Fibroblast of lung (primary cell): ENCODE data around the gene RIN3. TPM values are rescaled to one million over a fixed set of nuclear protein-coding genes. Genes with fewer than 3 reads are reported as not detected.
"Not testable (repeated sequence)": the region's sequence is repeated elsewhere in the genome, so short reads cannot be mapped to it uniquely, and the experiment has no call there.

Experiments
- DNase-seq, 2 donors: peaks; one replicate each; pipeline versions ENCODE4 v3.0.0 to v3.0.0-alpha.2; 2010; ENCODE audit warnings: low read depth in 2 of 2
- H2AFZ ChIP-seq: 2 replicates; pipeline ENCODE4 v1.5.1; 2012; ENCODE audit warnings: low read length, control low read depth, inconsistent platforms
- H3K27ac ChIP-seq: 2 replicates; pipeline ENCODE4 v1.5.1; 2011; ENCODE audit warnings: low read length, control low read depth; ENCODE audit not compliant: insufficient read depth
- H3K27me3 ChIP-seq: 2 replicates; pipeline ENCODE4 v1.5.1; 2011; ENCODE audit warnings: mild to moderate bottlenecking, low read length; ENCODE audit not compliant: control insufficient read depth, insufficient read depth
- H3K36me3 ChIP-seq: 2 replicates; pipeline ENCODE4 v1.5.1; 2011; ENCODE audit warnings: low read length; ENCODE audit not compliant: control insufficient read depth, insufficient read depth
- H3K4me1 ChIP-seq: 2 replicates; pipeline ENCODE4 v1.5.1; 2011; ENCODE audit warnings: low read length; ENCODE audit not compliant: control insufficient read depth, insufficient read depth; ENCODE audit errors: extremely low read depth
- H3K4me2 ChIP-seq: 2 replicates; pipeline ENCODE4 v1.5.1; 2011; ENCODE audit warnings: low read length, control low read depth; ENCODE audit not compliant: insufficient read depth; ENCODE audit errors: extremely low read depth
- H3K4me3 ChIP-seq, 4 experiments: fragments of 200-600 bp in 1 of 4; sonication (generic) in 1 of 4; replicated peaks in 1 of 4; 2 replicates each; pipeline ENCODE4 v1.5.1; 2011 to 2016; ENCODE audit warnings: low read length in 4 of 4, low read depth in 3 of 4, mild to moderate bottlenecking in 3 of 4, control low read depth in 2 of 4, inconsistent platforms in 1 of 4, mixed read lengths in 1 of 4; ENCODE audit not compliant: insufficient read depth in 1 of 4; ENCODE audit errors: control extremely low read depth in 1 of 4
- H3K79me2 ChIP-seq: 2 replicates; pipeline ENCODE4 v1.5.1; 2012; ENCODE audit warnings: mild to moderate bottlenecking, low read length, inconsistent platforms; ENCODE audit not compliant: control insufficient read depth, insufficient read depth
- H3K9ac ChIP-seq: 2 replicates; pipeline ENCODE4 v1.5.1; 2011; ENCODE audit warnings: mild to moderate bottlenecking, low read length, control low read depth; ENCODE audit not compliant: insufficient read depth
- H3K9me3 ChIP-seq: 2 replicates; pipeline ENCODE4 v1.5.1; 2012; ENCODE audit warnings: low read depth, low read length; ENCODE audit not compliant: control insufficient read depth, insufficient read depth
- H4K20me1 ChIP-seq: 2 replicates; pipeline ENCODE4 v1.5.1; 2011; ENCODE audit warnings: low read length; ENCODE audit not compliant: control insufficient read depth, insufficient read depth; ENCODE audit errors: extremely low read depth
- EZH2 ChIP-seq: IDR thresholded peaks from 2 replicates; pipeline ENCODE4 v1.5.1; 2012; ENCODE audit warnings: low read length, control low read depth, mild to moderate bottlenecking; ENCODE audit errors: missing control alignments
- polyA plus RNA-seq, 2 donors: library from polyadenylated mRNA; depleted of rRNA in 1 of 2; stranded (reverse) in 1 of 2; unstranded in 1 of 2; fragments of >200 nt; gene quantifications; 2 replicates each; pipeline ENCODE4 v1.2.1, GENCODE V29; 2011 to 2012; ENCODE audit warnings: missing spikeins in 1 of 2
- total RNA-seq: library from RNA; depleted of rRNA; stranded (reverse); fragments of >200 nt; gene quantifications from 2 replicates; pipeline ENCODE4 v1.2.1, GENCODE V29; 2014
- TF ChIP-seq, protein P1 (sequence below), 2 donors: IDR thresholded peaks in 1 of 2; conservative IDR thresholded peaks in 1 of 2; 1 replicate in 1 of 2; 2 replicates in 1 of 2; pipeline ENCODE4 v1.5.1; 2011 to 2012; ENCODE audit warnings: low read length in 2 of 2, control low read depth in 1 of 2, inconsistent platforms in 1 of 2, low read depth in 1 of 2, mild to moderate bottlenecking in 1 of 2

RIN3 gene
- total and polyA plus RNA-seq, 2 donors (not counting 1 experiment from before 2014, with no cell fraction given) = 8.9 to 9.2 TPM

DNA sequence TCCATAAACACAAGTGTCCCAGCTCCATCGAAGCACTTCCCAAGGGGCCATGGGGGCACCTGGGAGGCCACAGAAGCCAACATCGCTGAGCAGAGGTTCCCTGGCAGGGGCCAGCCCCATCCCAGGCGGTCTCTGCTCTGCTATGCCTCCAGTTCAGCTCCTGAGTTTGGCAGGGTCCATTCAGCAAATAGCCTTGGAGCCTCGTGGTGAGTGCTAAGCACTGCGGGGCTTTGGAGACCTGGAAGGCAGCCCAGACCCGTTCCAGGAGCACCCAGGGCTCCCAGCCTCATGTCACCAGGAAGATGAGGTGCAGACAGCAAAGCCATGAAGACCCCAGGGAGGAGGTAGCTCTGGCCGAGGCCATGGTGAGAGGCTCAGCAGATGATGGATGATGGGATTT lies 125.3 kb downstream of the RIN3 start:
- H3K4me1 ChIP-seq = peaks cover 2% of the 10 kb centered on the region
- TF ChIP-seq EZH2 = no peak
- TF ChIP-seq, protein P1, sequence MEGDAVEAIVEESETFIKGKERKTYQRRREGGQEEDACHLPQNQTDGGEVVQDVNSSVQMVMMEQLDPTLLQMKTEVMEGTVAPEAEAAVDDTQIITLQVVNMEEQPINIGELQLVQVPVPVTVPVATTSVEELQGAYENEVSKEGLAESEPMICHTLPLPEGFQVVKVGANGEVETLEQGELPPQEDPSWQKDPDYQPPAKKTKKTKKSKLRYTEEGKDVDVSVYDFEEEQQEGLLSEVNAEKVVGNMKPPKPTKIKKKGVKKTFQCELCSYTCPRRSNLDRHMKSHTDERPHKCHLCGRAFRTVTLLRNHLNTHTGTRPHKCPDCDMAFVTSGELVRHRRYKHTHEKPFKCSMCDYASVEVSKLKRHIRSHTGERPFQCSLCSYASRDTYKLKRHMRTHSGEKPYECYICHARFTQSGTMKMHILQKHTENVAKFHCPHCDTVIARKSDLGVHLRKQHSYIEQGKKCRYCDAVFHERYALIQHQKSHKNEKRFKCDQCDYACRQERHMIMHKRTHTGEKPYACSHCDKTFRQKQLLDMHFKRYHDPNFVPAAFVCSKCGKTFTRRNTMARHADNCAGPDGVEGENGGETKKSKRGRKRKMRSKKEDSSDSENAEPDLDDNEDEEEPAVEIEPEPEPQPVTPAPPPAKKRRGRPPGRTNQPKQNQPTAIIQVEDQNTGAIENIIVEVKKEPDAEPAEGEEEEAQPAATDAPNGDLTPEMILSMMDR (conservative IDR thresholded peaks at IDR 0.05 in 1 of 2, IDR thresholded peaks at IDR 0.05 in 1 of 2; ENCODE audit: low read depth in 1 of 2, low read length in 2 of 2) = no peak
- DNase-seq = no peak
- H3K36me3 ChIP-seq = no peaks in the 10 kb centered on the region
- no peak overlapping the region for H3K27ac ChIP-seq
- H2AFZ ChIP-seq = no peak overlapping the region
- no peaks in the 10 kb centered on the region for H3K79me2 ChIP-seq
- no peaks in the 10 kb centered on the region for H4K20me1 ChIP-seq
- H3K9ac ChIP-seq = no peak overlapping the region
- H3K9me3 ChIP-seq = no peaks in the 10 kb centered on the region
- no peak overlapping the region for H3K4me2 ChIP-seq
- H3K27me3 ChIP-seq = no peaks in the 10 kb centered on the region
- no peak overlapping the region for H3K4me3 ChIP-seq

DNA sequence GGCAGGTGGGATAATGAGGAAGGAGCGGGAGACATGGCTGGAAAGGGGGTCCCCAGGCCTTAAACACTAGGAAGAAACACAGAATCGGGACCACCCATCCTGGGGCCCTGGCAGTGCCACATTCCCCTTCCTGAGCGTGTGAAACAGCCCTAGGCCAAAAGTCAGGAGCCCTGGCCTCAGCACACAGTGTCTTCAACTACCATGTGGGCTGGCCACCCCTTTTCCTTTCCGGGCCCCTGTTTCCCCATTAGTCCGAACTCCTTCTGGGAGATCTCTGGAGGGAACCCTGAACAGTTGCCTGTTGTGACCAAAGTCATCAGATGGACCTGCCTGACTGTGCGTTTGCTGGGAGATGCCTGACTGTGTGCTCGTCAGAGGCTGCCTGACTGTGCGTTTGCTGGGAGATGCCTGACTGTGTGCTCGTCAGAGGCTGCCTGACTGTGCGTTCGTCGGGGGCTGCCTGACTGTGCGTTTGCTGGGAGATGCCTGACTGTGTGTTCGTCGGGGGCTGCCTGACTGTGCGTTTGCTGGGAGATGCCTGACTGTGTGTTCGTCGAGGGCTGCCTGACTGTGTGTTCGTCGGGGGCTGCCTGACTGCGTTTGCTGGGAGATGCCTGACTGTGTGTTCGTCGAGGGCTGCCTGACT lies 126.0 kb downstream of the RIN3 start:
- H3K9ac ChIP-seq, H3K36me3 ChIP-seq, DNase-seq, H3K27me3 ChIP-seq, H3K9me3 ChIP-seq, H3K27ac ChIP-seq, H3K4me3 ChIP-seq, H3K4me1 ChIP-seq, H2AFZ ChIP-seq, H3K79me2 ChIP-seq, H3K4me2 ChIP-seq, H4K20me1 ChIP-seq: not testable (repeated sequence)

DNA sequence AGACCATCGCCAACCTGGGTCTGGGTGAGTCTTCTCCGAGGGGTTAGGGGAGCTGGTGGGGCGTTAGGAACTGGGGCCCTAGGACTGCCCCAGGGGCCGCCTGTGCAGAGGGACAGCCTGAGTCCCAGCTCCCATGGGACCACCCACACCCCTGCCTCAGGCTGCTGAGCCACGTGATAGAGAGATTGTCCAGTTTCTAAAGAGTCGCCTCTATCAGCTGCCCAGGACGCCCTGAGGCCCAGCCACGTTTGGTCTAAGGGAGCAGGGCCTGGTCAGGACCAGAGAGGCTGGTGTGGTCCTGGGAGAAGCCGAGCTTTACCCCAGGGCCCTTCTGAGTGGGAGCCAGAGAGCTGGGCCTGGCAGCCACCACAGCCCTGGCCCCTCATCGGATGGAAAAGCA lies 127.7 kb downstream of the RIN3 start:
- no peaks in the 10 kb centered on the region for H3K9me3 ChIP-seq
- H3K4me2 ChIP-seq = no peak overlapping the region
- no peak overlapping the region for H2AFZ ChIP-seq
- peaks cover 10% of the 10 kb centered on the region for H3K4me1 ChIP-seq
- no peaks in the 10 kb centered on the region for H3K27me3 ChIP-seq
- no peaks in the 10 kb centered on the region for H3K79me2 ChIP-seq
- TF ChIP-seq EZH2 = no peak
- TF ChIP-seq, protein P1 (conservative IDR thresholded peaks at IDR 0.05 in 1 of 2, IDR thresholded peaks at IDR 0.05 in 1 of 2; ENCODE audit: low read depth in 1 of 2, low read length in 2 of 2) = no peak
- H3K27ac ChIP-seq = no peak overlapping the region
- no peaks in the 10 kb centered on the region for H4K20me1 ChIP-seq
- H3K4me3 ChIP-seq = no peak overlapping the region
- DNase-seq = no peak
- H3K9ac ChIP-seq = no peak overlapping the region
- no peaks in the 10 kb centered on the region for H3K36me3 ChIP-seq
